ENCODE measurements around the gene ULK4. TPM values are rescaled to one million over a fixed set of nuclear protein-coding genes. Genes with fewer than 3 reads are reported as not detected.

The ULK4 gene
- total and polyA plus RNA-seq, 2 of the 4 experiments (the other 2 are of a cell fraction): 2.7 to 5.0 TPM

- Histone ChIP-seq H3K79me1 (ENCODE audit: low read depth in 1 of 2, low read length in 2 of 2) (no peaks in the 10 kb centered on the region), H3K27me3 (ENCODE audit: control insufficient read depth, insufficient read depth, low read length) (no peaks in the 10 kb centered on the region), H2BK120ac (ENCODE audit: low read depth, low read length) (no peak overlapping the region), H4K5ac (ENCODE audit: low read depth, low read length) (no peak overlapping the region), H3K4me1 (ENCODE audit: control insufficient read depth, insufficient read depth, low read length) (no peaks in the 10 kb centered on the region), H3K9me1 (ENCODE audit: insufficient read depth, low read length) (no peaks in the 10 kb centered on the region), H3K56ac (ENCODE audit: extremely low read depth, insufficient read depth, low read length) (no peak overlapping the region), H3K18ac (ENCODE audit: low read depth, low read length) (no peak overlapping the region), H2BK15ac (ENCODE audit: low read depth, low read length) (no peak overlapping the region), H3K23ac (ENCODE audit: low read depth, low read length) (no peak overlapping the region), H3K4me2 (ENCODE audit: low read depth, low read length) (no peak overlapping the region), H4K8ac (ENCODE audit: low read depth in 2 of 2, low read length in 2 of 2) (no peak overlapping the region), H3K4ac (ENCODE audit: low read depth, low read length) (no peak overlapping the region), H3K9me3 (ENCODE audit: control insufficient read depth, insufficient read depth, low read length) (no peaks in the 10 kb centered on the region), H2AK9ac (replicated peaks; ENCODE audit: low read depth, low read length, poor library complexity) (no peak overlapping the region), H3K14ac (replicated peaks; ENCODE audit: low read depth, low read length) (no peak overlapping the region), H4K91ac (ENCODE audit: insufficient read depth, low read depth, low read length) (no peak overlapping the region), H3K36me3 (ENCODE audit: control insufficient read depth, insufficient read depth, low read length) (no peaks in the 10 kb centered on the region), H2BK5ac (ENCODE audit: low read depth, low read length, poor library complexity, severe bottlenecking) (no peak overlapping the region), H3K9ac (ENCODE audit: low read depth, low read length) (no peak overlapping the region), H4K20me1 (ENCODE audit: insufficient read depth, low read length) (no peaks in the 10 kb centered on the region), H2AFZ (replicated peaks; ENCODE audit: low read length, poor library complexity) (no peak overlapping the region), H2AK5ac (ENCODE audit: low read depth, low read length) (no peak overlapping the region), H3K4me3 (ENCODE audit: insufficient read depth, low read depth, low read length) (no peak overlapping the region), H3K27ac (ENCODE audit: insufficient read depth, low read length) (no peak overlapping the region), H2BK20ac (ENCODE audit: low read depth, low read length) (no peak overlapping the region)
- in situ Hi-C loops (cut with MboI; ENCODE audit: low sequenced_read_pairs): no loop called here
- intact Hi-C loops (cut with micrococcal nuclease): no loop called here
- CTCF ChIA-PET: no interaction called here
- no peak for DNase-seq
- no peak for ATAC-seq (ENCODE audit: low read depth)
- no CpG with 5 or more reads among the region's 1 CpG for WGBS, 2 experiments (ENCODE audit: extremely low coverage in 2 of 2, insufficient read length in 1 of 2)
- TF ChIP-seq MAZ (IDR thresholded peaks at IDR 0.05; ENCODE audit: borderline replicate concordance, low read depth, low read length) (no peak), FOS (IDR thresholded peaks at IDR 0.05; ENCODE audit: low read depth, low read length) (no peak), MAFK (IDR thresholded peaks at IDR 0.05; ENCODE audit: low read depth, low read length) (no peak), NFE2L2 (IDR thresholded peaks at IDR 0.05; ENCODE audit: low read depth, low read length) (no peak)
- TF ChIP-seq, protein P1, sequence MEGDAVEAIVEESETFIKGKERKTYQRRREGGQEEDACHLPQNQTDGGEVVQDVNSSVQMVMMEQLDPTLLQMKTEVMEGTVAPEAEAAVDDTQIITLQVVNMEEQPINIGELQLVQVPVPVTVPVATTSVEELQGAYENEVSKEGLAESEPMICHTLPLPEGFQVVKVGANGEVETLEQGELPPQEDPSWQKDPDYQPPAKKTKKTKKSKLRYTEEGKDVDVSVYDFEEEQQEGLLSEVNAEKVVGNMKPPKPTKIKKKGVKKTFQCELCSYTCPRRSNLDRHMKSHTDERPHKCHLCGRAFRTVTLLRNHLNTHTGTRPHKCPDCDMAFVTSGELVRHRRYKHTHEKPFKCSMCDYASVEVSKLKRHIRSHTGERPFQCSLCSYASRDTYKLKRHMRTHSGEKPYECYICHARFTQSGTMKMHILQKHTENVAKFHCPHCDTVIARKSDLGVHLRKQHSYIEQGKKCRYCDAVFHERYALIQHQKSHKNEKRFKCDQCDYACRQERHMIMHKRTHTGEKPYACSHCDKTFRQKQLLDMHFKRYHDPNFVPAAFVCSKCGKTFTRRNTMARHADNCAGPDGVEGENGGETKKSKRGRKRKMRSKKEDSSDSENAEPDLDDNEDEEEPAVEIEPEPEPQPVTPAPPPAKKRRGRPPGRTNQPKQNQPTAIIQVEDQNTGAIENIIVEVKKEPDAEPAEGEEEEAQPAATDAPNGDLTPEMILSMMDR (conservative IDR thresholded peaks at IDR 0.05; ENCODE audit: low read depth, low read length): no peak
- POLR2A ChIA-PET (ENCODE audit: unreplicated experiment): no interaction called here
- BruUV-seq (replicated peaks): no TSS peak
- dilution Hi-C loops (cut with HindIII; ENCODE audit: low sequenced_read_pairs, unreplicated experiment): no loop called here
Measured at GRCh38 chr3:41523897-41524296, 438.0 kb downstream of the ULK4 start.
